HCT116 (cell line): ENCODE results near the gene GATAD1. TPM values are rescaled to one million over a fixed set of nuclear protein-coding genes. Genes with fewer than 3 reads are reported as not detected.

Experiments used
- ATAC-seq: fragments of 200-7000 bp; cut with Tn5 transposase; 2 replicates; pipeline ENCODE4 v1.9.1; 2020; ENCODE audit warnings: mild to moderate bottlenecking, moderate library complexity
- BruUV-seq: library from RNA; stranded (reverse); fragments of 400-500 nt; replicated peaks from 2 replicates; lab custom pipeline; 2021; lab: Mats Ljungman, UMichigan
- CTCF ChIA-PET: fragments of 300-600 bp; sonication (Branson Sonifier 250); formaldehyde crosslinking; loops from one replicate; lab custom pipeline; 2021; ENCODE audit warnings: antibody characterized with exemption; lab: Charles Lee
- POLR2A ChIA-PET: fragments of 300-600, 350-600 bp; sonication (Branson Sonifier 250); formaldehyde crosslinking; loops from one replicate; lab custom pipeline; 2021; ENCODE audit warnings: antibody characterized with exemption; lab: Charles Lee
- RAD21 ChIA-PET, 2 experiments: fragments of 300-600 bp; sonication (Branson Sonifier 250); formaldehyde crosslinking; loops; one replicate each; lab custom pipeline; 2023; ENCODE audit warnings: low total read pairs in 2 of 2; ENCODE audit not compliant: uncharacterized antibody in 2 of 2, unreplicated experiment in 2 of 2, low non-redundant PET in 1 of 2; lab: Charles Lee
- DNase-seq: peaks from one replicate; pipeline ENCODE4 v3.0.0-alpha.2; 2010; ENCODE audit warnings: low read depth, low spot score
- H2AFZ ChIP-seq: fragments of 200-600 bp; shearing (Covaris generic), sonication (generic); 2 replicates; pipeline ENCODE4 v1.6.1; 2017; ENCODE audit warnings: low read depth, mixed run types, mixed read lengths, antibody characterized with exemption, low read length; ENCODE audit not compliant: poor library complexity, severe bottlenecking
- H3K27ac ChIP-seq: 2 replicates; pipeline ENCODE4 v1.5.1; 2012; ENCODE audit warnings: low read depth, low read length
- H3K27me3 ChIP-seq: fragments of 200-600 bp; sonication (generic); 2 replicates; pipeline ENCODE4 v1.6.1; 2016; ENCODE audit warnings: mixed run types, low read length, mixed read lengths; ENCODE audit not compliant: insufficient read depth
- H3K36me3 ChIP-seq, 2 experiments: fragments of 200-500 bp in 1 of 2; fragments of 200-600 bp in 1 of 2; sonication (Bioruptor generic) in 1 of 2; sonication (generic) in 1 of 2; 2 replicates each; pipeline versions ENCODE4 v1.5.1 to v1.6.1; 2014 to 2016; ENCODE audit warnings: low read length in 2 of 2, inconsistent platforms in 1 of 2, mixed read lengths in 1 of 2, mixed run types in 1 of 2; ENCODE audit not compliant: insufficient read depth in 2 of 2, control insufficient read depth in 1 of 2
- H3K4me1 ChIP-seq, 2 experiments: fragments of 200-600 bp in 1 of 2; sonication (generic) in 1 of 2; 2 replicates each; pipeline versions ENCODE4 v1.5.1 to v1.6.1; 2012 to 2017; ENCODE audit warnings: low read length in 2 of 2, inconsistent platforms in 1 of 2, mild to moderate bottlenecking in 1 of 2, mixed read lengths in 1 of 2, mixed run types in 1 of 2, moderate library complexity in 1 of 2; ENCODE audit not compliant: insufficient read depth in 2 of 2, control insufficient read depth in 1 of 2
- H3K4me2 ChIP-seq: fragments of 200-600 bp; sonication (generic); 2 replicates; pipeline ENCODE4 v1.6.1; 2017; ENCODE audit warnings: mixed run types, low read length, mixed read lengths
- H3K4me3 ChIP-seq, 2 experiments: fragments of 200-600 bp in 1 of 2; sonication (generic) in 1 of 2; replicated peaks in 1 of 2; 2 replicates each; pipeline ENCODE4 v1.5.1; 2011 to 2016; ENCODE audit warnings: low read length in 2 of 2, control low read depth in 1 of 2, low read depth in 1 of 2, mild to moderate bottlenecking in 1 of 2, mixed read lengths in 1 of 2, mixed run types in 1 of 2
- H3K79me2 ChIP-seq: fragments of 200-600 bp; sonication (generic); 2 replicates; pipeline ENCODE4 v1.6.1; 2017; ENCODE audit warnings: mild to moderate bottlenecking, mixed run types, low read length, moderate library complexity, mixed read lengths; ENCODE audit not compliant: insufficient read depth
- H3K9ac ChIP-seq: fragments of 200-600 bp; sonication (generic); 2 replicates; pipeline ENCODE4 v1.6.1; 2016; ENCODE audit warnings: low read length, mixed read lengths
- H3K9me2 ChIP-seq: fragments of 200-600 bp; sonication (generic), shearing (Covaris generic); 2 replicates; pipeline ENCODE4 v1.6.1; 2017; ENCODE audit warnings: mixed run types, mild to moderate bottlenecking, moderate library complexity; ENCODE audit not compliant: insufficient read depth
- H3K9me3 ChIP-seq, 2 experiments: fragments of 200-500 bp in 1 of 2; fragments of 200-600 bp in 1 of 2; sonication (Bioruptor generic) in 1 of 2; sonication (generic) in 1 of 2; 2 replicates each; pipeline ENCODE4 v1.6.1; 2014 to 2017; ENCODE audit warnings: low read length in 2 of 2, mixed read lengths in 2 of 2, inconsistent platforms in 1 of 2, low read depth in 1 of 2, mild to moderate bottlenecking in 1 of 2, mixed run types in 1 of 2, moderate library complexity in 1 of 2; ENCODE audit not compliant: control insufficient read depth in 1 of 2, insufficient read depth in 1 of 2
- H4K20me1 ChIP-seq: fragments of 200-600 bp; sonication (generic), shearing (Covaris generic); 2 replicates; pipeline ENCODE4 v1.6.1; 2017; ENCODE audit warnings: mixed run types, mild to moderate bottlenecking, moderate library complexity; ENCODE audit not compliant: insufficient read depth
- CBX3 ChIP-seq: IDR thresholded peaks from 2 replicates; pipeline ENCODE4 v1.6.1; 2012; ENCODE audit warnings: low read depth
- CEBPB ChIP-seq: IDR thresholded peaks from 2 replicates; pipeline ENCODE4 v1.6.1; 2012; ENCODE audit warnings: low read depth
- EZH2 ChIP-seq: fragments of 200-600 bp; sonication (generic); IDR thresholded peaks from 2 replicates; pipeline ENCODE4 v1.6.1; 2017; ENCODE audit warnings: antibody characterized with exemption, mixed run types
- FOSL1 ChIP-seq: IDR thresholded peaks from 2 replicates; pipeline ENCODE4 v1.6.1; 2012; ENCODE audit warnings: low read depth
- JUND ChIP-seq: IDR thresholded peaks from 2 replicates; pipeline ENCODE4 v1.6.1; 2012
- POLR2A ChIP-seq: IDR thresholded peaks from 2 replicates; pipeline ENCODE4 v1.7.0; 2011; ENCODE audit warnings: borderline replicate concordance; ENCODE audit not compliant: insufficient read depth, insufficient read length; ENCODE audit errors: extremely low read depth
- POLR2AphosphoS5 ChIP-seq: IDR thresholded peaks from 2 replicates; pipeline ENCODE4 v1.6.1; 2011; ENCODE audit warnings: mild to moderate bottlenecking, low read depth, low read length, moderate library complexity
- RAD21 ChIP-seq: IDR thresholded peaks from 2 replicates; pipeline ENCODE4 v1.6.1; 2012; ENCODE audit warnings: low read depth, mild to moderate bottlenecking
- SIN3A ChIP-seq: IDR thresholded peaks from 2 replicates; pipeline ENCODE4 v1.6.1; 2012; ENCODE audit warnings: low read depth
- TCF7L2 ChIP-seq: IDR thresholded peaks from 2 replicates; pipeline ENCODE4 v1.7.0; 2011; ENCODE audit warnings: borderline replicate concordance, inconsistent platforms; ENCODE audit not compliant: insufficient read depth, insufficient read length; ENCODE audit errors: extremely low read depth
- YY1 ChIP-seq: IDR thresholded peaks from 2 replicates; pipeline ENCODE4 v1.6.1; 2011; ENCODE audit warnings: low read length, low read depth, moderate library complexity, mild to moderate bottlenecking; ENCODE audit not compliant: insufficient replicate concordance; ENCODE audit errors: extremely low read depth
- ZFX ChIP-seq: fragments of 450-650 bp; IDR thresholded peaks from 2 replicates; pipeline ENCODE4 v1.6.1; 2017
- ZNF274 ChIP-seq: fragments of 200-500 bp; sonication (Bioruptor generic); IDR thresholded peaks from 2 replicates; pipeline ENCODE4 v1.6.1; 2014; ENCODE audit warnings: mild to moderate bottlenecking, low read depth, low read length, inconsistent platforms
- intact Hi-C: fragments of 100-400 bp; cut with micrococcal nuclease; formaldehyde crosslinking; loops from 2 replicates; pipeline ENCODE4 v1.10.0; 2022
- total RNA-seq: library from RNA; stranded (reverse); gene quantifications from one replicate; pipeline ENCODE4 v1.2.1, GENCODE V29; 2021; ENCODE audit not compliant: unreplicated experiment
- TF ChIP-seq, protein P1 (sequence below): IDR thresholded peaks from 2 replicates; pipeline ENCODE4 v1.6.1; 2012
- TF ChIP-seq, protein P2 (sequence below): IDR thresholded peaks from 2 replicates; pipeline ENCODE4 v1.6.1; 2012; ENCODE audit warnings: low read depth
- TF ChIP-seq, protein P3 (sequence below): IDR thresholded peaks from 2 replicates; pipeline ENCODE4 v1.6.1; 2012
- TF ChIP-seq, protein P4 (sequence below), 3 experiments: fragments of 200-600 bp in 1 of 3; sonication (generic) in 1 of 3; IDR thresholded peaks in 2 of 3; conservative IDR thresholded peaks in 1 of 3; 2 replicates each; pipeline ENCODE4 v1.5.1; 2012 to 2017; ENCODE audit warnings: low read depth in 2 of 3, low read length in 2 of 3, antibody characterized with exemption in 1 of 3, borderline replicate concordance in 1 of 3, control low read depth in 1 of 3, mild to moderate bottlenecking in 1 of 3, mixed read lengths in 1 of 3, mixed run types in 1 of 3, moderate library complexity in 1 of 3; ENCODE audit not compliant: insufficient read depth in 1 of 3
- TF ChIP-seq, protein P5 (sequence below): IDR thresholded peaks from 2 replicates; pipeline ENCODE4 v1.6.1; 2011; ENCODE audit warnings: mild to moderate bottlenecking, low read length, moderate library complexity; ENCODE audit not compliant: insufficient replicate concordance; ENCODE audit errors: extremely low read depth

GATAD1 gene
- total RNA-seq, 1 experiment from 2014 or later, result 23.9 TPM

DNA sequence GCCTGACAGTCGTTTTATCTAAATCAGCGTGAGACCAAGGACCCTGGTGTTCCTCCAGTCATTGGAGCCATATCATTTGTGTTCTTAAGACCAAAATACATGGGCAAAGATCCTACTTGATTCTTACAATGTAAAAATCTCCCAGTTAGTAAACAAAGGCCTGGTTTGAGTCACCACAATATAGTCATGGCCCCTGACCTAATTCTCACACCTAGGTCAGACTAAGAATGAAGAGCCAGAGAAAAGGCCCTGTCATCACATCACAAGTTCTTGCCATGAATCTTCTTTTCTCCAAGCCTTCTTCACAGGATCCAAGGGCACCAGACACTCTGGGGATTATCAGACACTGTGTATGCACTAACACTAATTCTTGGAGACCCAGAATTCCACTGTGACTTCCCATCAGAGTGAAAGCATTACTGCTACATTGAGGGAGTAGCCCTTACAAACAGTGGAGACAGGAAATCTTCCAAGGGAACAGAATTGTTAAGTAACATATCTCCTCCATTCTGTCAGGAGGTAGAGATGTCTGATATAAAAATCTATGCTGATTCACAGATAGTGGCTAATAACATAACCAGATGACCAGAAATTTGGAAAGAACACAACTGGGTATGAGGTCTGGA, 38.1 kb downstream of the GATAD1 start:
- H3K4me3 ChIP-seq, result no peak overlapping the region
- no peak for ATAC-seq
- no peak overlapping the region for H2AFZ ChIP-seq
- intact Hi-C loops, result no loop called here
- H3K9ac ChIP-seq, result no peak overlapping the region
- no peaks in the 10 kb centered on the region for H3K9me2 ChIP-seq
- no peaks in the 10 kb centered on the region for H3K27me3 ChIP-seq
- H3K27ac ChIP-seq, result no peak overlapping the region
- no peak for TF ChIP-seq FOSL1
- TF ChIP-seq EZH2, result no peak
- TF ChIP-seq, protein P1, sequence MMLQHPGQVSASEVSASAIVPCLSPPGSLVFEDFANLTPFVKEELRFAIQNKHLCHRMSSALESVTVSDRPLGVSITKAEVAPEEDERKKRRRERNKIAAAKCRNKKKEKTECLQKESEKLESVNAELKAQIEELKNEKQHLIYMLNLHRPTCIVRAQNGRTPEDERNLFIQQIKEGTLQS, result no peak
- no peak for TF ChIP-seq CBX3
- TF ChIP-seq, protein P2, sequence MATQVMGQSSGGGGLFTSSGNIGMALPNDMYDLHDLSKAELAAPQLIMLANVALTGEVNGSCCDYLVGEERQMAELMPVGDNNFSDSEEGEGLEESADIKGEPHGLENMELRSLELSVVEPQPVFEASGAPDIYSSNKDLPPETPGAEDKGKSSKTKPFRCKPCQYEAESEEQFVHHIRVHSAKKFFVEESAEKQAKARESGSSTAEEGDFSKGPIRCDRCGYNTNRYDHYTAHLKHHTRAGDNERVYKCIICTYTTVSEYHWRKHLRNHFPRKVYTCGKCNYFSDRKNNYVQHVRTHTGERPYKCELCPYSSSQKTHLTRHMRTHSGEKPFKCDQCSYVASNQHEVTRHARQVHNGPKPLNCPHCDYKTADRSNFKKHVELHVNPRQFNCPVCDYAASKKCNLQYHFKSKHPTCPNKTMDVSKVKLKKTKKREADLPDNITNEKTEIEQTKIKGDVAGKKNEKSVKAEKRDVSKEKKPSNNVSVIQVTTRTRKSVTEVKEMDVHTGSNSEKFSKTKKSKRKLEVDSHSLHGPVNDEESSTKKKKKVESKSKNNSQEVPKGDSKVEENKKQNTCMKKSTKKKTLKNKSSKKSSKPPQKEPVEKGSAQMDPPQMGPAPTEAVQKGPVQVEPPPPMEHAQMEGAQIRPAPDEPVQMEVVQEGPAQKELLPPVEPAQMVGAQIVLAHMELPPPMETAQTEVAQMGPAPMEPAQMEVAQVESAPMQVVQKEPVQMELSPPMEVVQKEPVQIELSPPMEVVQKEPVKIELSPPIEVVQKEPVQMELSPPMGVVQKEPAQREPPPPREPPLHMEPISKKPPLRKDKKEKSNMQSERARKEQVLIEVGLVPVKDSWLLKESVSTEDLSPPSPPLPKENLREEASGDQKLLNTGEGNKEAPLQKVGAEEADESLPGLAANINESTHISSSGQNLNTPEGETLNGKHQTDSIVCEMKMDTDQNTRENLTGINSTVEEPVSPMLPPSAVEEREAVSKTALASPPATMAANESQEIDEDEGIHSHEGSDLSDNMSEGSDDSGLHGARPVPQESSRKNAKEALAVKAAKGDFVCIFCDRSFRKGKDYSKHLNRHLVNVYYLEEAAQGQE, result no peak
- TF ChIP-seq, protein P3, sequence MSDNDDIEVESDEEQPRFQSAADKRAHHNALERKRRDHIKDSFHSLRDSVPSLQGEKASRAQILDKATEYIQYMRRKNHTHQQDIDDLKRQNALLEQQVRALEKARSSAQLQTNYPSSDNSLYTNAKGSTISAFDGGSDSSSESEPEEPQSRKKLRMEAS, result no peak
- no peak for TF ChIP-seq POLR2A
- TF ChIP-seq, protein P4, sequence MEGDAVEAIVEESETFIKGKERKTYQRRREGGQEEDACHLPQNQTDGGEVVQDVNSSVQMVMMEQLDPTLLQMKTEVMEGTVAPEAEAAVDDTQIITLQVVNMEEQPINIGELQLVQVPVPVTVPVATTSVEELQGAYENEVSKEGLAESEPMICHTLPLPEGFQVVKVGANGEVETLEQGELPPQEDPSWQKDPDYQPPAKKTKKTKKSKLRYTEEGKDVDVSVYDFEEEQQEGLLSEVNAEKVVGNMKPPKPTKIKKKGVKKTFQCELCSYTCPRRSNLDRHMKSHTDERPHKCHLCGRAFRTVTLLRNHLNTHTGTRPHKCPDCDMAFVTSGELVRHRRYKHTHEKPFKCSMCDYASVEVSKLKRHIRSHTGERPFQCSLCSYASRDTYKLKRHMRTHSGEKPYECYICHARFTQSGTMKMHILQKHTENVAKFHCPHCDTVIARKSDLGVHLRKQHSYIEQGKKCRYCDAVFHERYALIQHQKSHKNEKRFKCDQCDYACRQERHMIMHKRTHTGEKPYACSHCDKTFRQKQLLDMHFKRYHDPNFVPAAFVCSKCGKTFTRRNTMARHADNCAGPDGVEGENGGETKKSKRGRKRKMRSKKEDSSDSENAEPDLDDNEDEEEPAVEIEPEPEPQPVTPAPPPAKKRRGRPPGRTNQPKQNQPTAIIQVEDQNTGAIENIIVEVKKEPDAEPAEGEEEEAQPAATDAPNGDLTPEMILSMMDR (IDR thresholded peaks at IDR 0.05 in 2 of 3, conservative IDR thresholded peaks at IDR 0.05 in 1 of 3; ENCODE audit: borderline replicate concordance in 1 of 3, insufficient read depth in 1 of 3, low read depth in 2 of 3, low read length in 2 of 3), result no peak
- no peak for TF ChIP-seq ZFX
- no peak for TF ChIP-seq CEBPB
- TF ChIP-seq TCF7L2, result no peak
- TF ChIP-seq POLR2AphosphoS5, result no peak
- TF ChIP-seq SIN3A, result no peak
- TF ChIP-seq, protein P5, sequence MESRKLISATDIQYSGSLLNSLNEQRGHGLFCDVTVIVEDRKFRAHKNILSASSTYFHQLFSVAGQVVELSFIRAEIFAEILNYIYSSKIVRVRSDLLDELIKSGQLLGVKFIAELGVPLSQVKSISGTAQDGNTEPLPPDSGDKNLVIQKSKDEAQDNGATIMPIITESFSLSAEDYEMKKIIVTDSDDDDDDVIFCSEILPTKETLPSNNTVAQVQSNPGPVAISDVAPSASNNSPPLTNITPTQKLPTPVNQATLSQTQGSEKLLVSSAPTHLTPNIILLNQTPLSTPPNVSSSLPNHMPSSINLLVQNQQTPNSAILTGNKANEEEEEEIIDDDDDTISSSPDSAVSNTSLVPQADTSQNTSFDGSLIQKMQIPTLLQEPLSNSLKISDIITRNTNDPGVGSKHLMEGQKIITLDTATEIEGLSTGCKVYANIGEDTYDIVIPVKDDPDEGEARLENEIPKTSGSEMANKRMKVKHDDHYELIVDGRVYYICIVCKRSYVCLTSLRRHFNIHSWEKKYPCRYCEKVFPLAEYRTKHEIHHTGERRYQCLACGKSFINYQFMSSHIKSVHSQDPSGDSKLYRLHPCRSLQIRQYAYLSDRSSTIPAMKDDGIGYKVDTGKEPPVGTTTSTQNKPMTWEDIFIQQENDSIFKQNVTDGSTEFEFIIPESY, result no peak
- TF ChIP-seq YY1, result no peak
- no peak for TF ChIP-seq JUND
- no peak for TF ChIP-seq RAD21
- no peak for TF ChIP-seq ZNF274
- RAD21 ChIA-PET, result no interaction called here
- BruUV-seq, result no TSS peak
- H3K79me2 ChIP-seq, result no peaks in the 10 kb centered on the region
- H3K36me3 ChIP-seq, result peaks cover 6 to 22% of the 10 kb centered on the region in 2 experiments; a peak in 2 of 4 replicates
- POLR2A ChIA-PET, result no interaction called here
- H3K4me2 ChIP-seq, result no peak overlapping the region
- no peak for DNase-seq
- no peaks in the 10 kb centered on the region for H4K20me1 ChIP-seq
- no peaks in the 10 kb centered on the region for H3K4me1 ChIP-seq
- CTCF ChIA-PET, result no interaction called here
- H3K9me3 ChIP-seq, result no peaks in the 10 kb centered on the region
